Peyer's patch (tissue), 4 donors: Measurements from ENCODE around the gene SYT9. TPM values are rescaled to one million over a fixed set of nuclear protein-coding genes. Genes with fewer than 3 reads are reported as not detected.

ENCODE experiments used
- DNase-seq, 3 donors: peaks; one replicate each; pipeline ENCODE4 v3.0.0-alpha.2; 2017 to 2019
- H3K27ac ChIP-seq, 4 donors: fragments of 200-600 bp; sonication (generic); one replicate each; pipeline ENCODE4 v1.5.1; 2016 to 2019
- H3K27me3 ChIP-seq, 2 donors: fragments of 200-600 bp; sonication (generic); one replicate each; pipeline ENCODE4 v1.5.1; 2019
- H3K36me3 ChIP-seq, 3 donors: fragments of 200-600 bp; sonication (generic); one replicate each; pipeline ENCODE4 v1.5.1; 2016 to 2019
- H3K4me1 ChIP-seq, 4 donors: fragments of 200-600 bp; sonication (generic); one replicate each; pipeline ENCODE4 v1.5.1; 2016 to 2019
- H3K4me3 ChIP-seq, 4 donors: fragments of 200-600 bp; sonication (generic); 1 replicate in 3 of 4; 2 replicates in 1 of 4; pipeline ENCODE4 v1.5.1; 2016 to 2019; ENCODE audit warnings: mild to moderate bottlenecking in 1 of 4
- H3K9me3 ChIP-seq, 4 donors: fragments of 200-600 bp; sonication (generic); one replicate each; pipeline ENCODE4 v1.5.1; 2016 to 2019; ENCODE audit warnings: mild to moderate bottlenecking in 1 of 4
- CTCF ChIP-seq, 6 experiments: fragments of 450-650 bp in 4 of 6; fragments of 200-600 bp in 2 of 6; sonication (generic) in 1 of 6; IDR thresholded peaks; one replicate each; pipeline ENCODE4 v1.5.1; 2017 to 2019; ENCODE audit warnings: antibody characterized with exemption in 6 of 6, mild to moderate bottlenecking in 3 of 6, moderate library complexity in 1 of 6
- POLR2A ChIP-seq, 2 donors: fragments of 450-650 bp; IDR thresholded peaks; one replicate each; pipeline ENCODE4 v1.5.1; 2017; ENCODE audit warnings: antibody characterized with exemption in 2 of 2, mild to moderate bottlenecking in 2 of 2, moderate library complexity in 2 of 2
- total RNA-seq, 4 donors: library from RNA; depleted of rRNA; stranded (reverse); fragments of >200 nt; gene quantifications; one replicate each; pipeline ENCODE4 v1.1.0, GENCODE V29; 2016

Gene SYT9
- total RNA-seq, 4 donors from 2014 or later = not detected

GRCh38 chr11:7261578-7261977 lies 9.9 kb downstream of the SYT9 start:
- H3K9me3 ChIP-seq = no peaks in the 10 kb centered on the region
- H3K4me3 ChIP-seq = no peak overlapping the region
- H3K27ac ChIP-seq = no peak overlapping the region
- TF ChIP-seq POLR2A (IDR thresholded peaks at IDR 0.05) (no peak), CTCF (IDR thresholded peaks at IDR 0.05) (no peak)
- no peaks in the 10 kb centered on the region for H3K27me3 ChIP-seq
- H3K36me3 ChIP-seq = no peaks in the 10 kb centered on the region
- DNase-seq = peak in 2 of 3 donors; percentile 45 to 48
- no peaks in the 10 kb centered on the region for H3K4me1 ChIP-seq

- H3K4me1 ChIP-seq = no peaks in the 10 kb centered on the region
- no peaks in the 10 kb centered on the region for H3K9me3 ChIP-seq
- no peak for DNase-seq
- H3K4me3 ChIP-seq = no peak overlapping the region
- H3K27me3 ChIP-seq = no peaks in the 10 kb centered on the region
- TF ChIP-seq CTCF (IDR thresholded peaks at IDR 0.05) (no peak), POLR2A (IDR thresholded peaks at IDR 0.05) (no peak)
- no peaks in the 10 kb centered on the region for H3K36me3 ChIP-seq
- H3K27ac ChIP-seq = no peak overlapping the region
These were observed 11.0 kb downstream of the SYT9 start for GRCh38 chr11:7262672-7263071.

- H3K36me3 ChIP-seq = no peaks in the 10 kb centered on the region
- no peak overlapping the region for H3K4me3 ChIP-seq
- no peaks in the 10 kb centered on the region for H3K27me3 ChIP-seq
- no peaks in the 10 kb centered on the region for H3K4me1 ChIP-seq
- DNase-seq = no peak
- H3K9me3 ChIP-seq = no peaks in the 10 kb centered on the region
- TF ChIP-seq POLR2A (IDR thresholded peaks at IDR 0.05) (no peak), CTCF (IDR thresholded peaks at IDR 0.05) (no peak)
- H3K27ac ChIP-seq = no peak overlapping the region
These were observed 12.1 kb downstream of the SYT9 start for GRCh38 chr11:7263842-7264241.

GRCh38 chr11:7268758-7269157 lies 17.1 kb downstream of the SYT9 start:
- H3K27ac ChIP-seq = no peak overlapping the region
- no peaks in the 10 kb centered on the region for H3K36me3 ChIP-seq
- no peak for DNase-seq
- no peaks in the 10 kb centered on the region for H3K4me1 ChIP-seq
- no peaks in the 10 kb centered on the region for H3K9me3 ChIP-seq
- no peak overlapping the region for H3K4me3 ChIP-seq
- TF ChIP-seq CTCF (IDR thresholded peaks at IDR 0.05) = no peak
- TF ChIP-seq POLR2A (IDR thresholded peaks at IDR 0.05) = no peak
- H3K27me3 ChIP-seq = no peaks in the 10 kb centered on the region

GRCh38 chr11:7270233-7270865 lies 18.6 kb downstream of the SYT9 start:
- no peaks in the 10 kb centered on the region for H3K9me3 ChIP-seq
- no peak for TF ChIP-seq POLR2A (IDR thresholded peaks at IDR 0.05)
- no peaks in the 10 kb centered on the region for H3K27me3 ChIP-seq
- no peak overlapping the region for H3K4me3 ChIP-seq
- H3K36me3 ChIP-seq = no peaks in the 10 kb centered on the region
- no peaks in the 10 kb centered on the region for H3K4me1 ChIP-seq
- DNase-seq = no peak
- no peak overlapping the region for H3K27ac ChIP-seq

- TF ChIP-seq CTCF (IDR thresholded peaks at IDR 0.05) (no peak), POLR2A (IDR thresholded peaks at IDR 0.05) (no peak)
- no peaks in the 10 kb centered on the region for H3K27me3 ChIP-seq
- H3K9me3 ChIP-seq = no peaks in the 10 kb centered on the region
- H3K36me3 ChIP-seq = no peaks in the 10 kb centered on the region
- H3K4me1 ChIP-seq = no peaks in the 10 kb centered on the region
- no peak for DNase-seq
- H3K27ac ChIP-seq = no peak overlapping the region
- H3K4me3 ChIP-seq = no peak overlapping the region
These were observed 20.7 kb downstream of the SYT9 start for GRCh38 chr11:7272373-7272772.
